ENCODE measurements around the gene KIF4B. TPM values are rescaled to one million over a fixed set of nuclear protein-coding genes. Genes with fewer than 3 reads are reported as not detected.

KIF4B gene
- total and polyA plus RNA-seq, 4 donors: 0.11 to 0.20 (median 0.12) TPM

DNA sequence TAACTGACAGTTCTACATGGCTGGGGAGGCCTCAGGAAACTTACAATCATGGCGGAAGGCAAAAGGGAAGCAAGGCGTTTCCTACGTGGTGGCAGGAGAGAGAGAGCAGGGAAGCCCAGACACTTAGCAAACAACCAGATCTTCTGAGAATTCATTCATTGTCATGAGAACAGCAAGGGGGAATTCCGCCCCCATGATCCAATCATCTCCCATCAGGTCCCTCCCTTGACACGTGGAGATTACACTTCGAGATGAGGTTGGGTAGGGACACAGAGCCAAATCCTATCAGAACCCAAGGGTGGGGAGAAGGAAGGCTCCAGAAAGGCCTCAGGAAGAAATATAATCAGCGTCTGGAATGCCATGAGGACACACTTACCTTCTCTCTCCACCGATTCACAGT is 34.3 kb downstream of the KIF4B start:
- H3K4me3 ChIP-seq (ENCODE audit: low read depth, low read length): no peak overlapping the region
- H3K27ac ChIP-seq (ENCODE audit: low read depth, low read length): no peak overlapping the region
- DNase-seq (ENCODE audit: low read depth in 4 of 6, low spot score in 6 of 6): no peak
- H3K9me3 ChIP-seq (ENCODE audit: control insufficient read depth, insufficient read depth, low read length): no peaks in the 10 kb centered on the region
- no peaks in the 10 kb centered on the region for H3K27me3 ChIP-seq (ENCODE audit: control insufficient read depth, insufficient read depth, low read length)
- WGBS (ENCODE audit: insufficient coverage): 79% methylated on average over 5 of the region's 8 CpGs
- no peaks in the 10 kb centered on the region for H3K4me1 ChIP-seq (ENCODE audit: control insufficient read depth, insufficient read depth, low read length)
- H3K36me3 ChIP-seq (ENCODE audit: control insufficient read depth, insufficient read depth, low read length): no peaks in the 10 kb centered on the region

DNA sequence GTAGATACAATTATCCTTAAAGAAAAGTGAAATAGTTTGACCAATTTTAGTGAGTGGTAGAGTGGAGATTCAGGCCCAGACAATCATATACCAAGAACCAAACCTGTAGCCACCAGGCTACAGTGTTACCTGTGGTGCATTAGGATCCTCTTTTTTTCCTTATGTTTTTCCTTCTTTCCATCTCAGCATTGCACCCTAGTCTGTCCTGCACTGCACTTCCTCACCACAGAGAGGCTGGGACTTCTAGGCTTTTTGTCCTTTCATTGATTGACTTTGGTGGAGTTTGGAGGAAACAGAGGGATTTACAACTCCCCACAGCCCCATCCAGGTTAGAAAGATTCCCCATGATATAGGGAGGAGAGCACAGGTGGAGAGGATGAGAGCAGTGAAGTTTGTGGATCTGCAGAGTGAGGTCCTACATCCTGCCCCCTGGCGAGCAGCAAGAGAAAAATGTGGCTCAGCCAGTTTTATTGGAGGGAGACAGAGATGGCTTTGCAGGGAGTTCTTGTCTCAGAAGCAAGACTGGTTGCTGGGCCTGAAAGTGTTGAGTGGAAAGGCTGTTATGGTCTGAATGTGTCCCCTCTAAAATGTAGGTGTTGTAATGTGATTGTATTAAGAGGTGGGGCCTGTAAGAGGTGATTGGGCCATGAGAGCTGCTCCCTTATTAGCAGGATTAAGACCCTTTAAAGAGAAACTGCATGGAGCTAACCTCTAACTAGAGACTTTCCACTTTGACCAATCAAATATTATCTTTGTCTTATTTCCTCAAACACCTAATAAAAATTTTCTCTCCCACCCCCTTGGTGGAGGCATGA is 36.2 kb downstream of the KIF4B start:
- Histone ChIP-seq H3K4me3 (ENCODE audit: low read depth, low read length) (no peak overlapping the region), H3K4me1 (ENCODE audit: control insufficient read depth, insufficient read depth, low read length) (no peaks in the 10 kb centered on the region), H3K27me3 (ENCODE audit: control insufficient read depth, insufficient read depth, low read length) (no peaks in the 10 kb centered on the region), H3K27ac (ENCODE audit: low read depth, low read length) (no peak overlapping the region), H3K36me3 (ENCODE audit: control insufficient read depth, insufficient read depth, low read length) (no peaks in the 10 kb centered on the region), H3K9me3 (ENCODE audit: control insufficient read depth, insufficient read depth, low read length) (no peaks in the 10 kb centered on the region)
- no peak for DNase-seq (ENCODE audit: low read depth in 4 of 6, low spot score in 6 of 6)
- 29% methylated on average over 1 of the region's 1 CpG for WGBS (ENCODE audit: insufficient coverage)

DNA sequence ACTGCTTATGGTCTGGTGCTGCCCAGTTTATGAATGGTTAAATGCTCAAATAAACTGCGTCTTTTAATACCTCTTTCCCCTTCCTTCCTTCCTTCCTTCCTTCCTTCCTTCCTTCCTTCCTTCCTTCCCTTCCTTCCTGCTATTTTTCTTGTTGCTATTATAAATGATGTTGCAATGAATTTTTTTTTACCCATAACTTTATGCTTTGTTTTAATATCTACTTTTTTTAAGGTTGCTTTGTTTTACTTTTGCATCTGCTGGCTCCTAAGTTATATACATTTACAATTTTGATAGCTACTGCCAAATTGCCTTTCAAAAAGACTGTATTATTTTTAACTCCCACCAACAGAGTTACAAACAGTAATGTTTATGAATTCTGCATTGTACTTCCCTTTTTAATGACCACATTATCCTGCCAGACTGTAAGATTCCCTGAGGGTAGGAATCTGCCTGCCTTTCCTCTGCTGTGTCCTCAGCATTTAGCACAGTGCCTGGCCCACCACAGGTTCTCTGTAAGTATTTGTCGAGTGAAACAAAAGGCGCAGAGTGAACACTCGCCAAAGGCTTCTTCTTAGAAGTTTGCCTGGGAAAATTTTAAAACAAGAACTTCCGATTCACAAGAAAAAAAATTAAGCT is 36.9 kb downstream of the KIF4B start:
- 67% methylated on average over 2 of the region's 5 CpGs for WGBS (ENCODE audit: insufficient coverage)
- H3K27me3 ChIP-seq (ENCODE audit: control insufficient read depth, insufficient read depth, low read length): no peaks in the 10 kb centered on the region
- no peak overlapping the region for H3K27ac ChIP-seq (ENCODE audit: low read depth, low read length)
- DNase-seq (ENCODE audit: low read depth in 4 of 6, low spot score in 6 of 6): peak in 1 of 6 donors; percentile 40
- no peaks in the 10 kb centered on the region for H3K9me3 ChIP-seq (ENCODE audit: control insufficient read depth, insufficient read depth, low read length)
- no peak overlapping the region for H3K4me3 ChIP-seq (ENCODE audit: low read depth, low read length)
- H3K4me1 ChIP-seq (ENCODE audit: control insufficient read depth, insufficient read depth, low read length): no peaks in the 10 kb centered on the region
- no peaks in the 10 kb centered on the region for H3K36me3 ChIP-seq (ENCODE audit: control insufficient read depth, insufficient read depth, low read length)

DNA sequence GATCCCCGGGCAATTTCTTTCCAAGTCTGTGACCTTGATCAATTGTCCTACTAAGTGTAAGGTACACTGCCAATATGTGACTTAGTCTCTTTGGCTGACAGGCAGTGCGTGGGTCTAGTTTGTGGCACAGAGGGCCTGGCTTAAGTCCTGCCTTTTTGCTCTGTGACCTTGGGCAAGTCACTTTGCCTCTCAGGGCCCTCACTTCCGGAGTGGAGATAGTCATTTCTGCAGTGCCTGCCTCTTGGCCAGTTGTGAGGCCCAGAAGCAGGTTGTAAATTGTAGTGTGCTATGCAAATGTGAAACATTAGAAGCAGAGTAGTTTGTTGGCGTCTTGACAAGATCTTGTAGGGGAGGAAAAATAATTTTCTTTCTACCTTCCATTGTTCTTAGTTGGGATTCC is 39.0 kb downstream of the KIF4B start:
- H3K4me3 ChIP-seq (ENCODE audit: low read depth, low read length): no peak overlapping the region
- no peak overlapping the region for H3K27ac ChIP-seq (ENCODE audit: low read depth, low read length)
- H3K27me3 ChIP-seq (ENCODE audit: control insufficient read depth, insufficient read depth, low read length): no peaks in the 10 kb centered on the region
- DNase-seq (ENCODE audit: low read depth in 4 of 6, low spot score in 6 of 6): no peak
- H3K4me1 ChIP-seq (ENCODE audit: control insufficient read depth, insufficient read depth, low read length): no peaks in the 10 kb centered on the region
- H3K36me3 ChIP-seq (ENCODE audit: control insufficient read depth, insufficient read depth, low read length): no peaks in the 10 kb centered on the region
- H3K9me3 ChIP-seq (ENCODE audit: control insufficient read depth, insufficient read depth, low read length): no peaks in the 10 kb centered on the region
- WGBS (ENCODE audit: insufficient coverage): 81% methylated on average over 3 of the region's 4 CpGs

DNA sequence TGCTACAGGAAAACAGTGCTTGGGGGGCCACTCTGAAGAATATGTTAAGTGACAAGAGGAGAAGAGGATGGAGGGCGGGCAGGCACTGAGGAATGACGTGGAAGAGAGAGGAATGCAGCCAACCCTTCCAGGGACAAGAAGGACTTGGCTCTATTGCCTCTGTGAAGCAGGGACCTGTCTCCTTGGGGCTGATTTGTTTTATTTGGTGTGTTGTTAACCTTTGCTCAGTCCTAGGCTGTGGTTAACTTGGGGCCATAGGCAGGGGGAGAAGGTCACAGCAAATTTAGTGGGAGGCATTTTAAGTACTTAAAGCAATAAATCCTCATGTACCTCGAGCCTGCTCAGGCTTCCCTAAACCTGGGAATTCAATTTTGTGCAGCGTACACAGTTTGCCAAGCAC is 39.9 kb downstream of the KIF4B start:
- Histone ChIP-seq H3K9me3 (ENCODE audit: control insufficient read depth, insufficient read depth, low read length) (no peaks in the 10 kb centered on the region), H3K4me1 (ENCODE audit: control insufficient read depth, insufficient read depth, low read length) (no peaks in the 10 kb centered on the region), H3K4me3 (ENCODE audit: low read depth, low read length) (no peak overlapping the region), H3K27me3 (ENCODE audit: control insufficient read depth, insufficient read depth, low read length) (no peaks in the 10 kb centered on the region), H3K27ac (ENCODE audit: low read depth, low read length) (no peak overlapping the region), H3K36me3 (ENCODE audit: control insufficient read depth, insufficient read depth, low read length) (no peaks in the 10 kb centered on the region)
- 24% methylated on average over 2 of the region's 4 CpGs for WGBS (ENCODE audit: insufficient coverage)
- DNase-seq (ENCODE audit: low read depth in 4 of 6, low spot score in 6 of 6): peak in 2 of 6 donors; percentile 12 to 28

DNA sequence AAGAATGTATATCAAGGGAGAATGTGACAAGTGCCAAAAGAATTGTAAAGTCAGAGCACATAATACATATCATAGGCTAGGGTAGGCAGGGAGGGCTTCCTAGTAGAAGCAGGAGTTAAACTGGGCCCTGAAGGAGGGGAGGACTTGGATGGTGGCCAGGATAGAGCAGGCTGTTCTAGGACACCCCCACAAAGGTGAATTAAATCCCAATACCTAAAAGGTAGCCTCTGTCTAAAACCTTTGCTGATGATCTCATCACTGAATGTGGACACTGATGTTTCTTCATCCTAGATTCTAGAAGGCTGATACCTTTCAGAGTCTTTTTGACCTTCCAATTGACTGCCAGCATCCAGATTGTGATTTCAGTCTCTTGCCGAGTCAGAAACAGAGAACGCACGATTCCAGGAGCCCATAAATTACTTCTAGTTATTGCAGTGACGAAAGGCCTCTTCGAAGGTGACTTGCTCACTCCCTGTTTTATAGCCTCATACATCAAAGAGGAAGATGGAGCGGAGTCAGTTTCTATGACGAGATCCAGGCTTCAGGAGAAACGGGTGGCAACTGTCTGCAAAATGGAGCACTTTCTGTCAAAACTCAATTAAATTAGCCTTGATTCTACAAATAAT is 43.2 kb downstream of the KIF4B start:
- peak in 1 of 6 donors; percentile 52 for DNase-seq (ENCODE audit: low read depth in 4 of 6, low spot score in 6 of 6)
- Histone ChIP-seq H3K9me3 (ENCODE audit: control insufficient read depth, insufficient read depth, low read length) (no peaks in the 10 kb centered on the region), H3K4me3 (ENCODE audit: low read depth, low read length) (no peak overlapping the region), H3K27ac (ENCODE audit: low read depth, low read length) (no peak overlapping the region), H3K4me1 (ENCODE audit: control insufficient read depth, insufficient read depth, low read length) (no peaks in the 10 kb centered on the region), H3K36me3 (ENCODE audit: control insufficient read depth, insufficient read depth, low read length) (no peaks in the 10 kb centered on the region), H3K27me3 (ENCODE audit: control insufficient read depth, insufficient read depth, low read length) (no peaks in the 10 kb centered on the region)
- WGBS (ENCODE audit: insufficient coverage): 52% methylated on average over 5 of the region's 8 CpGs

DNA sequence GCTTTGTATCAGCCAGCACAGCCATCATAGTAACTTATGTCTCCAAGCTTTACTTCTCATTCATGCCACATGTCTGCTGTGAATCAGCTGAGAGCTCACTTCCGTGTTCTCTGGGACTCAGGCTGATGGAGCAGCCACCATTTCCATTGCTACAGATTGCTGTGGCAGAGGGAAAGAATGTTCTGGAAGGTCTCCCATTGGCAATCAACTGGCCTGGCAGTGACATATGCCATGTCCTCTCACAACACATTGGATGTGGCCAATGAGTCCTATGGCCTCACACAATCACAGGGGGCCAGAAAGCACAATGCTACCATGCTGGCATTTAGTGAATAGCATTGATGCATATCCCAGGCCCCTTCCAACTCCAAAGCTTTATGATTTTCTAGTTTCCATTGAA is 44.1 kb downstream of the KIF4B start:
- Histone ChIP-seq H3K4me3 (ENCODE audit: low read depth, low read length) (no peak overlapping the region), H3K36me3 (ENCODE audit: control insufficient read depth, insufficient read depth, low read length) (no peaks in the 10 kb centered on the region), H3K27ac (ENCODE audit: low read depth, low read length) (no peak overlapping the region), H3K9me3 (ENCODE audit: control insufficient read depth, insufficient read depth, low read length) (no peaks in the 10 kb centered on the region), H3K4me1 (ENCODE audit: control insufficient read depth, insufficient read depth, low read length) (no peaks in the 10 kb centered on the region), H3K27me3 (ENCODE audit: control insufficient read depth, insufficient read depth, low read length) (no peaks in the 10 kb centered on the region)
- 63% methylated on average over 1 of the region's 1 CpG for WGBS (ENCODE audit: insufficient coverage)
- DNase-seq (ENCODE audit: low read depth in 4 of 6, low spot score in 6 of 6): no peak

DNA sequence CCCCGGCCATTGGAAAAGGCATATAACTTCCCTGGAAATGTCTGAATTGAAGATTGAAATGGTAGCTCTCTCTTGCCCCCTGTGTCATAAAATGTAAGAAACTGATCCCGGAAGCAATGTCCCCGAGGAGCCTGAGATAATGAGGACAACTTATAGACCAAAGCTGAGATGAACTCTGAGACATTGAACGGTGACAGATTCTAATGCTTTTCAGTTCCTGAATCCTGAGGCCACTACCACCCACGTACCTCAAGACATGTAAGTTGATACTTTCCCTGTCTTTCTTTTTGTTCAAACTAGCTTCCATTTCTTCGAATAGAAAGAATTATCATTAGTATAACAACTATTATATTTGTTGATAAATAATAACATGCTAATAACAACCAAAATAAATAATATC is 51.0 kb downstream of the KIF4B start:
- no peak for DNase-seq (ENCODE audit: low read depth in 4 of 6, low spot score in 6 of 6)
- no peaks in the 10 kb centered on the region for H3K36me3 ChIP-seq (ENCODE audit: control insufficient read depth, insufficient read depth, low read length)
- H3K4me1 ChIP-seq (ENCODE audit: control insufficient read depth, insufficient read depth, low read length): no peaks in the 10 kb centered on the region
- no peak overlapping the region for H3K4me3 ChIP-seq (ENCODE audit: low read depth, low read length)
- 55% methylated on average over 3 of the region's 6 CpGs for WGBS (ENCODE audit: insufficient coverage)
- H3K27me3 ChIP-seq (ENCODE audit: control insufficient read depth, insufficient read depth, low read length): no peaks in the 10 kb centered on the region
- no peak overlapping the region for H3K27ac ChIP-seq (ENCODE audit: low read depth, low read length)
- no peaks in the 10 kb centered on the region for H3K9me3 ChIP-seq (ENCODE audit: control insufficient read depth, insufficient read depth, low read length)

DNA sequence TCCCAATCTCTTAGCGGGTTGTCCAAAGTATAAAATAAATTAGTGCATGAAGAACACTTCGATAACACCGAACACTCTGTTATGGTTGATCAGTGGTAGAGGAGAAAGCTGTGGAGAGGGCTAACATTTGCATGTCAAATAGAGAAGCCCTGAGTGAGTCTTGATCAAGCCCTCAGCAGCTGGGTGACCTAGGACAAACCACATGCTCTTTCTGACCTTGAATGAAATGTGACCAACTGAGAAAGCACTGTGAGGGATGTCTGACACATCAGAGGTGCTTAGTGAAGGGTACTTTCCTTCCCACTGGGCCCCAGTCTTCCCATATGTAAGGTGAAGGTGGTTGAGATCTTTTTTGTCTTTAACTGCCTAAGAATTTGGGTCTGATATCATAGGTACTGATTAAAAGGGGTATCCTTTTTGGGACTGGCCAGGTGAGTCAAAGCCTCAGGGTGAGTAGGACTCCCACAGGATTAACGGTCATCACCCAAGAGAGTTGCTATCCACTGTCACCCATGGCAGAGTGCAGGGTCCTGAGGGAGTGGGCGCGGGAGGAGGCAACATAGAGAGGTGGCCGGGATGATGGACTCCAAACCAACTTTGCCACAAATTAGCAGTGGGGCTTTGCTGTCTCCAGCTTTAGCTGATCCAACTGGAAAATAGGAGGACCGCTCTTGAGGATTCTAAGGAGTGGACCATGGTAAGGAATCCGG is 53.5 kb downstream of the KIF4B start:
- no peak overlapping the region for H3K4me3 ChIP-seq (ENCODE audit: low read depth, low read length)
- H3K9me3 ChIP-seq (ENCODE audit: control insufficient read depth, insufficient read depth, low read length): no peaks in the 10 kb centered on the region
- no peaks in the 10 kb centered on the region for H3K27me3 ChIP-seq (ENCODE audit: control insufficient read depth, insufficient read depth, low read length)
- H3K27ac ChIP-seq (ENCODE audit: low read depth, low read length): no peak overlapping the region
- H3K4me1 ChIP-seq (ENCODE audit: control insufficient read depth, insufficient read depth, low read length): no peaks in the 10 kb centered on the region
- DNase-seq (ENCODE audit: low read depth in 4 of 6, low spot score in 6 of 6): no peak
- whole genome bisulfite sequencing (ENCODE audit: insufficient coverage): 94% methylated on average over 2 of the region's 9 CpGs
- no peaks in the 10 kb centered on the region for H3K36me3 ChIP-seq (ENCODE audit: control insufficient read depth, insufficient read depth, low read length)

Data from spinal cord (tissue), 10 donors.